Lower leg skin (tissue), 3 donors: ENCODE data around the gene SLIT3.

Experiments
- POLR2A ChIP-seq, 2 donors: fragments of 450-650 bp; IDR thresholded peaks; one replicate each; pipeline ENCODE4 v1.6.1; 2016 to 2017; ENCODE audit warnings: antibody characterized with exemption in 2 of 2, mild to moderate bottlenecking in 1 of 2, moderate library complexity in 1 of 2
- TF ChIP-seq, protein P1 (sequence below), 3 donors: fragments of 450-650 bp; IDR thresholded peaks; one replicate each; pipeline ENCODE4 v1.5.1; 2016; ENCODE audit warnings: antibody characterized with exemption in 3 of 3, mild to moderate bottlenecking in 3 of 3, moderate library complexity in 2 of 3

DNA sequence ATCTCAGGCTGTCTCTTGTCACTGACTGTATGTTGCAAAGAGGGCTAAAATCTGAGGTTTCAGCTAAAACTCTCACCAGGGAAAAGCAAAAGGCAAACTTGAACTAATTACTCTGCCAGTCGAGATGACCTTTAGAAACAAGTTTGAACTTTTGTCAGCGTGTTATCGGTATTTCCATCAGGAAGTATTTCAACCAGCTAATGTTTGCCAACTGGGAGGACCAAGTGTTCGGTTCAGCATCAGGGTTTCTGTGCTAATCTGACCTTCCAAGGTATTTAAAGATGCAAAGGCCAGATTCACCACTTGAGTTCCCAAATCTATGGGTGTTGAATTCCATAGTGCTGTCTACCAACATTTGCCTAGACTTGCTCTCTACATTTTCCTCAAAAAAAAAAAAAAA, 230.5 kb downstream of the SLIT3 start:
- TF ChIP-seq, protein P1, sequence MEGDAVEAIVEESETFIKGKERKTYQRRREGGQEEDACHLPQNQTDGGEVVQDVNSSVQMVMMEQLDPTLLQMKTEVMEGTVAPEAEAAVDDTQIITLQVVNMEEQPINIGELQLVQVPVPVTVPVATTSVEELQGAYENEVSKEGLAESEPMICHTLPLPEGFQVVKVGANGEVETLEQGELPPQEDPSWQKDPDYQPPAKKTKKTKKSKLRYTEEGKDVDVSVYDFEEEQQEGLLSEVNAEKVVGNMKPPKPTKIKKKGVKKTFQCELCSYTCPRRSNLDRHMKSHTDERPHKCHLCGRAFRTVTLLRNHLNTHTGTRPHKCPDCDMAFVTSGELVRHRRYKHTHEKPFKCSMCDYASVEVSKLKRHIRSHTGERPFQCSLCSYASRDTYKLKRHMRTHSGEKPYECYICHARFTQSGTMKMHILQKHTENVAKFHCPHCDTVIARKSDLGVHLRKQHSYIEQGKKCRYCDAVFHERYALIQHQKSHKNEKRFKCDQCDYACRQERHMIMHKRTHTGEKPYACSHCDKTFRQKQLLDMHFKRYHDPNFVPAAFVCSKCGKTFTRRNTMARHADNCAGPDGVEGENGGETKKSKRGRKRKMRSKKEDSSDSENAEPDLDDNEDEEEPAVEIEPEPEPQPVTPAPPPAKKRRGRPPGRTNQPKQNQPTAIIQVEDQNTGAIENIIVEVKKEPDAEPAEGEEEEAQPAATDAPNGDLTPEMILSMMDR (IDR thresholded peaks at IDR 0.05) = no peak
- TF ChIP-seq POLR2A (IDR thresholded peaks at IDR 0.05) = no peak
